ENCODE measurements around the gene TLE3. TPM values are rescaled to one million over a fixed set of nuclear protein-coding genes. Genes with fewer than 3 reads are reported as not detected.

Gene TLE3
- total RNA-seq, 1 donor from 2014 or later: 17.6 TPM

DNA sequence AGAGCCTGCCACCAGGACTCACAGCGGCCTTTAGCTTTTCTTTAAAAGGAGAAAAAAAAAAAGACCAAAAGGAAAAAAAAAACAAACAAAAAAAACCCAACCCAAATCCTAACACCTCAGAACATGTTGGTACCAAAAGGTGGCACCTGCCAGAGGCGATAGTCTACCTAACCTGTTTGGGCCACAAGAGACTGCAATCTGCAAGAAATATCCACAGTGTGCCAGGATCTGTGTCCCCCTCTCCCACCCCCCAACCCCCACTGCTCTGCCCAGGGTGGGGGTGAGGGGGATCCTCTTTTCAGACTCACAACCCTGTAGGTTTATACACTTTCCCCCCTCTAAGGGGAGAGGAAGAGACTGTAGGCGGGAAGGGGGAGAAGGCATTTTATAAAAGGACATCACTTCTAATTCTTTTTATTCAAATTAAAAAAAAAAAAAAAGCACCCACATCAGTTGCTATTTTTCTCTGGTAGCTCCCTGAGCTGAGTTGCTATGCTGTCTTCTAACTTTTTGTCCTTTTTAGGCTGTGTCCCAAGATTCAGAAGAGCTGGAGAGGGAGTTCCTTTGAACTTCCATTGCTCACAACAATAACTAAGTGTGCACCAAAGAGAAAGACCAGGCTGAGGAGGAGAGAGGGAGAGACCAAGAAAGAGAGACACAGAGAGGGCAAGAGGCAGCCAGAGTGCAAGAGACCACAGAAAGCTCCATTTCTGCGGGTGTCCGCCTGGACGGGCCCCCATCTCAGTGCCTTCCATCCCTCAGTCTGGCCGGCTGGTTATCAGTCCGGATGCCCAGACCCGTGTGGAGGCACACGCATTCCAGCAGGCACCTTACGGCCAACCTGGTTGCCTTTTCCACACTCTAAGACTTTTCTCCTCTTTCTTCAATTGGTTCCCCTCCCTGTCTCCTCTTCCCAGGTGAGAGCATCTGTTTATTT, 48.9 kb downstream of the TLE3 start:
- peak; percentile 25 for DNase-seq (ENCODE audit: low spot score)

DNA sequence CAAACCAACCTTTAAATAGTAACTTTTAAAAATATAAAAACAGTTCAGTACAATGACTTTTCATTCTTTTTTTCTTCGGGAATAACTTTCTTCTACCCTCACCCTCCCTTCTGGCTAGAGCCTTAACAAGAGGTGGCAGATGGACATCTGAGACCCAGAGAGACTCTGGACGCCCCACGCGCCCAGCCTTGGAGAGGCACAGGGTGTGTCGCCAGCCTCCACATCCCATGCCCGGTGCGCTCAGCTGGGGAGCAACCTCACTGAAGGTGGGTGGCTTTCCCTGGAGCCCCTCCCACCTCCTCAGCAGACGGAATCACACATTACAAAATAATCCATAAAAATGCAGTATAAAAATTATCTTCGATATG, 49.5 kb downstream of the TLE3 start:
- DNase-seq (ENCODE audit: low spot score): no peak

- peak; percentile 43 for DNase-seq (ENCODE audit: low spot score)
These were observed 50.1 kb downstream of the TLE3 start for GRCh38 chr15:70047386-70048197.

DNA sequence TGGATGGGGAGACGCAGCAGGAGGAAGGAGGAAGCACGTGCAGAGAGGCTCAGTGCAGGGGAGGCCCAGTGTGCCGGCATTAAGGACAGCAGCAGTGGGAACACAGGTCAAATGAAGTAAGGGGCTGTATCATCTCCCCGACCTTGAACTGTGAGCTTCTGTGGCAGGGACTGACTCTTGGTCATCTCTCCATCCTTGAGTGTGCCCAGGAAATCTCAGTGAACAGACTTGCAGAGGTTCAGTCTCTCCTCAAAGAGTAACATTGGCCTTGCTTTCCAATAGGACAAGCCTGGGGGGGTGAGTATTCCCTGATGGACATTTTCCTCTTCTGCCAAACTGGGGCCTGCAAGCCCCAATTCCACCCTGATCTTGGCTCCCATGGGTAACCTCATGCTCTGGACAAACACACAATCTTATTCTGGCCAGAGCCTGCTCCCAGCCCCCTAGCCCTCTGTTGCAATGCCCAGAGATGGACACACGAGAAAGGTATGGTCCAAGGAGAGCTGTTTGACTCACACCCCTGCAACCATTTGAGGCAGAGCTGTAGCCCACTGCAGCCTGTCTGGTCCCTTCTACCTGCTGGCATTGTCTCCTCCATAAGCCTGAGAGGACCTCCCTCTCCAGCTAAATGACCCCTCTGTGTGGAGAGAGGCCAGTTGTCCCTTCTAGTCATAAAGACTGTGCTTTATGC, 50.9 kb downstream of the TLE3 start:
- DNase-seq (ENCODE audit: low spot score): no peak

DNA sequence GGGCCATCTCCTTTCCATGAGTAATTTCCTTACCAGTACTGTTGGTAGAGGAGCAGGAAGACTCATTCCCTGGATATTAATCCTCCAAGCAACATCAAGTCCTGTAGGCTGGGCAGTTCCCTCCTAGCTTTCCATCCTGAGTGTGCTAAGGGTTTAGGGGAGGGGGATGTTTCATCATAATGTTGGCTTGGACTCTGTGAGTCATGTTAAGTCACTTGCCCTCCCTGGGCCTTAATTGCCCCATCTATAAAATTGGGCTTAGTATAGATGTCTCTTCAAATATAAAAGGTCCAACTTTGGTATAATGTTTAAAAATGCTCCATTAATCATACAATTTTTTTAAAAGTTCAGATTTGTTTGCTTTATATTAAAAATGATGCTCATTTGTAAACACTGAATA, 52.7 kb downstream of the TLE3 start:
- no peak for DNase-seq (ENCODE audit: low spot score)

- DNase-seq (ENCODE audit: low spot score): no peak
These were observed 53.5 kb downstream of the TLE3 start for GRCh38 chr15:70044168-70044567.

GRCh38 chr15:70043590-70043989, 54.1 kb downstream of the TLE3 start:
- no peak for DNase-seq (ENCODE audit: low spot score)

GRCh38 chr15:70042553-70043214, 55.0 kb downstream of the TLE3 start:
- no peak for DNase-seq (ENCODE audit: low spot score)

GRCh38 chr15:70039917-70040316, 57.8 kb downstream of the TLE3 start:
- DNase-seq (ENCODE audit: low spot score): no peak

DNA sequence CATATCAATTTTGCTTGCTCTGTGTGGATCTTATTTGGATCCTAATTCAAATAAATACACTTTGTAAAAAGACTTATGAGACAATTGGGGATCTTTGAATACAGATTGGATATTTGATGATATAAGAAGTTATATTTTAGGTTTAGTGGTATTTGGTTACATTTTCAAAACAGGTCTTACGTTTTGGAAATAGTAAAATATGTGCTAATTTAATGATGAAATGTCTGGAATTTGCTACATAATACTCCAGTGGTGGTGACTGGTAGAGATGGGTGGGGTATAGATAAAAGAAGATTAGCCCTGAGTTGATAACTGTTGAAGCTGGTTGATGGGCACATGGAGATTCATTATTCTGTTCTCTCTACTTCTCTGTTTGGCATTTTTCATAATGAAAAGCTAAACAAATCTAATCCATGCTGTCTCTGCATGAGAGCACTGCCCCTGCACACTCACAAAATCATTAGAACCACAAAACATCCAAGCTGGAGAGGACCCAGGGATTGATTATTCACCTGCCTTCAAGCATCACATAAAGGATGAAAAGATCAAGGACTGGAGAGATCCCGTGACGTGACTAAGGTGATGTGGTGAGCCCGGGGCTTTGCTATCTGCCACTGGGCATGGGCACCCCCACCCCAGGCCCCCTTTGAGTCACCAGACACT, 58.9 kb downstream of the TLE3 start:
- no peak for DNase-seq (ENCODE audit: low spot score)

GRCh38 chr15:70037292-70037640, 60.5 kb downstream of the TLE3 start:
- DNase-seq (ENCODE audit: low spot score): no peak

DNA sequence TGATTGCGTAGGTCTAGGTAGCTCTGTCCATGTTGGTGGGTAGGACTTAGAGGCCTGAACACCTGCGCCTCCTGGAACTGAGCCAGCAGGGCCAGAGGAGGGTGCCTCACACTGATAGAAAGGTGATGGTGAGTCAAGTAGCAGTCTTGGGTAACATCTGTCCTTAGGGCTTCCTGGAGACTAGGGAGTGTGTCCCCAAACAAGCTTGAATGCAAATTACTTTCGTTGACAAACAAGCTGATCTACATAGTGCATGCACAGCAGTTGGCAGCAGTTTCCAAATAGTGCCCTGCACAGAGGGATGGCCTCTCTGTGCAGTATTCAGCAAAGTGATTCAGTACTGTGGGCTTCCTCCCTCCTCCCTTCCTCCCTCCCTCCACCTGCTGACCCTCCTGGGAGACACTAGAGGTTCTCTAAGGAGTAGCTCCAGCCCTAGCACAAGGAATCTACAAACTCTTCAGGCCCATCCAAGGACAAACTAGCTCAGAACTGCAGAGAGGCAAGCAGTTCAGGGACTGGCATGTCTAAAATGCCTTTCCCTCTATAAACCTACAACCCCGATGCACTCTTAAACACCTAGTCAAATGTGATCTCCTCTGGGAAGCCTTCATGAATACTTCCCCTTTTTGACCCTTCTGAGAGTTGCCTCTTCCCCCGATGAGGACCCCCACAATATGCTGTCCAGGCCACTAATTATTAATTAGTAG, 61.0 kb downstream of the TLE3 start:
- DNase-seq (ENCODE audit: low spot score): no peak

GRCh38 chr15:70035719-70036077, 62.0 kb downstream of the TLE3 start:
- DNase-seq (ENCODE audit: low spot score): no peak

GRCh38 chr15:70035051-70035718, 62.5 kb downstream of the TLE3 start:
- no peak for DNase-seq (ENCODE audit: low spot score)

DNA sequence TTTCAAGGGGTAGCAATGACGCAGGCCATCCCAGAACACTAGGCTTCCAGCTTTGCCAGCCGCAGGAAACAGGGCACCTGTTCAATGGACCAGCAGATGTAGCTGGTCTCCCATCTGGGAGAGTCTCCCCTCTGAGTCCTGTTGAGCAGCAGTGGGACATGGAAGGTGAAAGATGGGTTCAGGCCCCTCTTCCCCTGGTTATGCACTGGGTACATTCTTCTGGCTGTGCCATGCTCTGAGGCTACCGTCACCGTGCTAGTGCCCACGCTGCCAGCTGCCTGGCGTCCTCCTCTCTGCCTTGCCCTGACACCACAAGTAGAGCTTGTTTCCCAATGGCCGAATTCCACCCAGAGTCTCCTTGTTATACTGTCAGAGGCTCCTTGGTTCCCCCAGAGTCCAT, 63.1 kb downstream of the TLE3 start:
- DNase-seq (ENCODE audit: low spot score): no peak

GRCh38 chr15:70034141-70034540, 63.6 kb downstream of the TLE3 start:
- DNase-seq (ENCODE audit: low spot score): no peak

GRCh38 chr15:70033529-70034140, 64.1 kb downstream of the TLE3 start:
- DNase-seq (ENCODE audit: low spot score): no peak

DNA sequence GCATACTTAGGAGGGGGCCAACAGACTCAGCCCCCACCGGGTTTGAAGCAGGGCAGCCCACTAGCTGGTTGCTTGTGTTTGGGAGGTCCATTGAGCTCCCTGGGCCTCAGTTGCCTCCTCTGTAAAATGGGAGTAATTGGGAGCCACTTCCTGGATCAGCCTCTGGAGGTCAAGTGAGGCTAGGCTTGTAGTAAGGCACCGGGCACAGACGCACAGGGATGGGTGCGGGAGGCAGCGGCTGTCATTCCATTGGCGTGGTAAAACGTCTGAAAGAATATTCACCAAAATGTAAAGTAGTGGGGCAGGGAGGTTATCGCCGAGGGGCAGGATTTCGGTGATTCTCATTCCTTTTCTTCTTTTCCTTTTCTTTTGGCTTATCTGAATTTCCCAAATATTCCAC, 64.6 kb downstream of the TLE3 start:
- no peak for DNase-seq (ENCODE audit: low spot score)

GRCh38 chr15:70032509-70032908, 65.2 kb downstream of the TLE3 start:
- no peak for DNase-seq (ENCODE audit: low spot score)

GRCh38 chr15:70031713-70032112, 66.0 kb downstream of the TLE3 start:
- no peak for DNase-seq (ENCODE audit: low spot score)
